ENCODE data around the gene ARSG.

DNA sequence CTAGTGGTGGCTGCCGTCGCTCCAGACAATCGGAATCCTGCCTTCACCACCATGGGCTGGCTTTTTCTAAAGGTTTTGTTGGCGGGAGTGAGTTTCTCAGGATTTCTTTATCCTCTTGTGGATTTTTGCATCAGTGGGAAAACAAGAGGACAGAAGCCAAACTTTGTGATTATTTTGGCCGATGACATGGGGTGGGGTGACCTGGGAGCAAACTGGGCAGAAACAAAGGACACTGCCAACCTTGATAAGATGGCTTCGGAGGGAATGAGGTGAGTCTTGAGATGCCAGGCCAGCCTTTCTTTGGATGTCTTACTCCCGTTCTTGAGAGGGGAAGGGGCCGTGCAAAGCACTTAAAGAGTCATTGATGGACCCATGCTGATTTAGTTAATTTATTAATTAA is 16.1 kb downstream of the ARSG start:
- TF ChIP-seq, protein P1, sequence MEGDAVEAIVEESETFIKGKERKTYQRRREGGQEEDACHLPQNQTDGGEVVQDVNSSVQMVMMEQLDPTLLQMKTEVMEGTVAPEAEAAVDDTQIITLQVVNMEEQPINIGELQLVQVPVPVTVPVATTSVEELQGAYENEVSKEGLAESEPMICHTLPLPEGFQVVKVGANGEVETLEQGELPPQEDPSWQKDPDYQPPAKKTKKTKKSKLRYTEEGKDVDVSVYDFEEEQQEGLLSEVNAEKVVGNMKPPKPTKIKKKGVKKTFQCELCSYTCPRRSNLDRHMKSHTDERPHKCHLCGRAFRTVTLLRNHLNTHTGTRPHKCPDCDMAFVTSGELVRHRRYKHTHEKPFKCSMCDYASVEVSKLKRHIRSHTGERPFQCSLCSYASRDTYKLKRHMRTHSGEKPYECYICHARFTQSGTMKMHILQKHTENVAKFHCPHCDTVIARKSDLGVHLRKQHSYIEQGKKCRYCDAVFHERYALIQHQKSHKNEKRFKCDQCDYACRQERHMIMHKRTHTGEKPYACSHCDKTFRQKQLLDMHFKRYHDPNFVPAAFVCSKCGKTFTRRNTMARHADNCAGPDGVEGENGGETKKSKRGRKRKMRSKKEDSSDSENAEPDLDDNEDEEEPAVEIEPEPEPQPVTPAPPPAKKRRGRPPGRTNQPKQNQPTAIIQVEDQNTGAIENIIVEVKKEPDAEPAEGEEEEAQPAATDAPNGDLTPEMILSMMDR (IDR thresholded peaks at IDR 0.05; ENCODE audit: insufficient read depth, low read length, poor library complexity, severe bottlenecking) = no peak
- no peak for TF ChIP-seq EZH2phosphoT487 (conservative IDR thresholded peaks at IDR 0.05; ENCODE audit: low read length)

Measured in SU-DHL-6 (cell line).